A673 (cell line): Measurements from ENCODE around the gene ULBP3. TPM values are rescaled to one million over a fixed set of nuclear protein-coding genes. Genes with fewer than 3 reads are reported as not detected.
"Not testable (repeated sequence)": the region's sequence is repeated elsewhere in the genome, so short reads cannot be mapped to it uniquely, and the experiment has no call there.

Experiments used
- BruUV-seq: library from RNA; stranded (reverse); fragments of 400-500 nt; replicated peaks from 2 replicates; lab custom pipeline; 2021; lab: Mats Ljungman, UMichigan
- CTCF ChIA-PET: fragments of 300-600 bp; sonication (Branson Sonifier 250); formaldehyde crosslinking; loops from one replicate; lab custom pipeline; 2022; ENCODE audit warnings: antibody characterized with exemption; lab: Charles Lee
- POLR2A ChIA-PET: fragments of 300-600 bp; sonication (Branson Sonifier 250); formaldehyde crosslinking; loops from one replicate; lab custom pipeline; 2022; ENCODE audit warnings: antibody characterized with exemption; ENCODE audit not compliant: low non-redundant PET; lab: Charles Lee
- DNase-seq: peaks from one replicate; pipeline ENCODE4 v3.0.0-alpha.2; 2015; ENCODE audit warnings: low spot score
- H3K27ac ChIP-seq: fragments of 200-600 bp; sonication (generic); 2 replicates; pipeline ENCODE4 v1.5.1; 2016; ENCODE audit warnings: mixed run types, low read depth, mild to moderate bottlenecking, mixed read lengths, antibody characterized with exemption, low read length; ENCODE audit not compliant: poor library complexity, severe bottlenecking
- H3K27me3 ChIP-seq: fragments of 200-600 bp; sonication (generic); replicated peaks from 2 replicates; pipeline ENCODE4 v1.6.1; 2017; ENCODE audit warnings: mixed run types, low read depth, mild to moderate bottlenecking, mixed read lengths, antibody characterized with exemption, low read length; ENCODE audit not compliant: insufficient read depth, poor library complexity
- H3K36me3 ChIP-seq: fragments of 200-600 bp; sonication (generic); 2 replicates; pipeline ENCODE4 v1.6.1; 2016; ENCODE audit warnings: mixed run types, mild to moderate bottlenecking, mixed read lengths, antibody characterized with exemption, low read length; ENCODE audit not compliant: insufficient read depth, poor library complexity, severe bottlenecking
- H3K4me1 ChIP-seq: fragments of 200-600 bp; sonication (generic); 2 replicates; pipeline ENCODE4 v1.6.1; 2017; ENCODE audit warnings: mixed run types, mild to moderate bottlenecking, mixed read lengths, antibody characterized with exemption, low read length; ENCODE audit not compliant: insufficient read depth, poor library complexity, severe bottlenecking
- H3K4me3 ChIP-seq: fragments of 200-600 bp; sonication (generic); 2 replicates; pipeline ENCODE4 v1.5.1; 2016; ENCODE audit warnings: low read depth, mixed run types, mild to moderate bottlenecking, mixed read lengths, low read length; ENCODE audit not compliant: poor library complexity, severe bottlenecking
- H3K9me3 ChIP-seq: fragments of 200-600 bp; sonication (generic); 2 replicates; pipeline ENCODE4 v1.6.1; 2016; ENCODE audit warnings: mixed run types, low read depth, mild to moderate bottlenecking, mixed read lengths, antibody characterized with exemption, low read length; ENCODE audit not compliant: poor library complexity, severe bottlenecking
- EZH2 ChIP-seq: fragments of 200-600 bp; sonication (generic); IDR thresholded peaks from 2 replicates; pipeline ENCODE4 v1.6.1; 2017; ENCODE audit warnings: borderline replicate concordance, low read depth, mild to moderate bottlenecking, mixed read lengths, antibody characterized with exemption, low read length; ENCODE audit not compliant: poor library complexity, severe bottlenecking
- intact Hi-C: fragments of 100-400 bp; cut with micrococcal nuclease; formaldehyde crosslinking; loops from one replicate; pipeline ENCODE4 v1.10.0; 2022; ENCODE audit not compliant: unreplicated experiment
- total RNA-seq: library from RNA; stranded (reverse); gene quantifications from 2 replicates; pipeline ENCODE4 v1.2.3, GENCODE V29; 2021

Gene ULBP3
- total RNA-seq, 1 experiment from 2014 or later, result 1.6 TPM

DNA sequence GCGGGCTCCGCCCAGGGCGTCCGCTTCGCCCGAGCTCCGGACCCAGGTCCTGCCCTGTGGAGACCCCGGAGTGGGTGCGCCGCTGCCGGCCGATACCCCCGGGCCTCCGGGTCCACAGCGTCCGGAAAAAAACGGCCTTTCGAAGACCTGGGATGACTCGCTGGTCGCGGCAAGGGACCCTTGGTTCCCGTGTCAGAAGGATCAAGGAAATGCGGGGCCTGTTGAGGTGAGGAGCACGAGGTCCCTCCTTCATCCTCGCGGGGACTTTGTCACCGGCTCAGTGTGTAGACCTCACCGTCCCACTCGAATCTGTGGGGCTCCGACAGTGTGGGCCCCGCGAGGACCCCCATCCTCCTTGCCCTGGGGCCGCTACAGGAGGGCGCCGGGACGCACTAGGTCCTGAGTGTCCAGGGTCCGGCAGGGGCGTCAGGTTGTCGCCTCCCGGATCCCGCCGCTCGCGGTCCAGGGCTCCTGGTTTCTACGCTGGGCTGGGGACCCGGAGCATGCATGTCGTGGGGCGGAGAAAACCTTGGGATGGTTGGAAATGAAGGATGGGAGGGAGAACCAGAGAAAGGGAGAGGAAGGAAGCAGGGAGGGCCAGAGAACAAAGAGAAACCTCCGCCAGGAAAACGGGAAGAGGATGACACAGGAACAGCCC is 54.2 kb downstream of the ULBP3 start:
- intact Hi-C loops, result loop anchor here (5.0 kb wide), 1 partner anchor 803 kb away; no protein-coding TSS in a partner anchor
- H3K4me1 ChIP-seq, CTCF ChIA-PET, H3K9me3 ChIP-seq, POLR2A ChIA-PET, DNase-seq, BruUV-seq, H3K27ac ChIP-seq, H3K36me3 ChIP-seq: not testable (repeated sequence)
- Histone ChIP-seq H3K4me3 (peak overlapping the region; percentile 24), H3K27me3 (peaks cover 67% of the 10 kb centered on the region)
- peak; percentile 13 for TF ChIP-seq EZH2

DNA sequence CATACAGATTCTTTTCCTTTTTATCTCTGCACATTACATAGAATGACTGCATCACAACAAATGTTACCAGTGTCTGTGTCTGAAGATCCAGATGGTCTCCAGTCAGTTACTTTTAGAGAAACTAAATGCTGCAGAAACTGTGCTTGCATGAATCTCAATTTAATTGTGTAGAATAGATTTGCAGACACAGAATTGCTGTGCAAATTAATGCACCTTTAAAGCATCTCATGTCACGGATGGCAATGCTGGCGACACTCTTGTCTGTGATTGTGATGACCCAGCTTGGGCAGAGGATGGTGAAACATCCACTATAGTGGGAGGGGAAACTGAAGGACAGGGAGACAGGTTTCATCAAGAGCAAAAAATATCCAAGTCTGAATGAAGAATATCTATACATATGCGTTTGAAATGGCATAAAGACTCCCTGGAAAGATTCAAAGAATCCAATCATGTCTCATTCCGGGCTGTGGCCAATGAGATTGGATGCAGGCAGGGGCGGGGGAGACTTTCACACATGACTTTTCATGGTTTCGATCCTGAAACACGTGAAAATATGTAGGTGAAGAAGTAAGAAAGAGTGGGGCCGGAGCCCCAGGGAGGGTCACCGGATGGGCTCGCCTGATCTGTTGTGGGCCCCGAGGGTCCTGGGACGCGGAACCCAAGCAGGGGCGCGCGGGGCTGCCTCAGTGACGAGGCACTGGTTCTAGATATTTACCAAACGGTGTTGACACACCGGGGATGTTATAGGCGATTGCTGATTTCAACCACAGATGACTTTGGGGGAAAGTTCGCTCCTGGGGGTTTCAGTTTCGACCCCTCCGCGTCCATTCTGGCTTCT is 54.9 kb downstream of the ULBP3 start:
- peaks cover 69% of the 10 kb centered on the region for H3K27me3 ChIP-seq
- DNase-seq, H3K27ac ChIP-seq, H3K4me3 ChIP-seq, POLR2A ChIA-PET, H3K4me1 ChIP-seq, CTCF ChIA-PET, H3K9me3 ChIP-seq, BruUV-seq, intact Hi-C loops, H3K36me3 ChIP-seq: not testable (repeated sequence)
- peak; percentile 1 for TF ChIP-seq EZH2

DNA sequence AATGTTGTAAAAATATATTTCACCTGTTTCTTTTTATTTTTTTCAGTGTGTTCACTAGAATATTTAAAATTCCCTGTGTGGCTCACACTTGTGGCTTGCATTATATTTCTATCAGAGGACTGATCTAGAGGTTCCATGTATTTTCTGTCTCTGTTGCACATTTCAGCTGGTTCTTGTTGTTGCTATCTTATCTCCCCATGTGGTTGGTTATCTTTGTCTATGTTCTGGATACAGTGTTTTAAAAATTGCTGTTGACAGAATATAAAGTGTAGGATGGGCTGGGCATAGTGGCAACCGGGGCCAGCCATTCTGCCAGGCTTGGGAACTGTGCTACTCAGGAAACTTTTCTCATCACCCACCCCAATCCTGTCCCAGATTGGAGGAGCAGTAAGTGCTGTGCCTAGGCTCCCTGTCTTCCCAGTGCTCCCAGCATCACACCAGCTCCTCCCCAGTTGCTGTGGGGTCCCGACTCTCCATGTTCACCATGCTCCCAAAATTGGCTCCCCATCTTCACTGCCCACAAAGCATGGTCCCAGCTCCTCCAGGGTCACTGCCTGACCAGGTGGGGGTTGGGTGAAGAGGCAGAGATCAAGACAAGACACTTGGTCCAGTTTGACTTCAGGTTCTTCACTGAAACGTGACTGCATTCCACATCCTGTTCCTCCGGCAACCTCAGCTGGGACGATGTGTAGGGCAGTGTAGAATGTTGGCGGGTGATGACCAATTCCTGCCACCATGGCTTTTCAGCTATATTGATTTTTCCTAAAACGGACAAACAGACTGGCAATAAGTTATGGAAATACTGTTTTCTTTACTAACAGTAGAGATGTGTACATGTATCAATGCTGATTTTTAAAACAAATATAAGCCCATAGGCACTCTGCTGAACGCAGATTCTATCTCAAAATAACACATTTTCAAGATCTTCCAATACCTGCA is 55.8 kb downstream of the ULBP3 start:
- H3K27me3 ChIP-seq, result peaks cover 66% of the 10 kb centered on the region
- not testable (repeated sequence) for BruUV-seq

More for the DNA sequence above, 55.8 kb downstream of the ULBP3 start:
- H3K27ac ChIP-seq, H3K9me3 ChIP-seq, POLR2A ChIA-PET, intact Hi-C loops, DNase-seq, H3K36me3 ChIP-seq, H3K4me3 ChIP-seq, H3K4me1 ChIP-seq, CTCF ChIA-PET: not testable (repeated sequence)

Other genes with a start within 250 kb of the ULBP3 start
- gene LRP11, start 204.8 kb downstream of the ULBP3 start, total RNA-seq, result 53.2 and 56.1 TPM in 2 replicates
- 0.92 and 3.2 TPM in 2 replicates for gene RAET1E, start 171.0 kb downstream of the ULBP3 start, total RNA-seq
- gene RAET1G, start 146.0 kb downstream of the ULBP3 start, total RNA-seq, result 0.45 TPM in 1 of 2 replicates, not detected in the other
- gene ULBP2, start 127.1 kb downstream of the ULBP3 start, total RNA-seq, result 2.6 and 4.2 TPM in 2 replicates
- 5.2 and 7.0 TPM in 2 replicates for gene ULBP1, start 105.2 kb downstream of the ULBP3 start, total RNA-seq
- not detected in 2 replicates for gene RAET1L, start 43.6 kb downstream of the ULBP3 start, total RNA-seq
- 3.5 and 4.6 TPM in 2 replicates for gene PPP1R14C, start 73.9 kb upstream of the ULBP3 start, total RNA-seq